NCI-H1092 (cell line): ENCODE measurements around the gene MEGF8.

ENCODE experiments used
- DNase-seq: peaks from one replicate; lab custom pipeline; 2025; lab: John Stamatoyannopoulos, UW

Gene MEGF8

GRCh38 chr19:42356686-42357085, 31.3 kb downstream of the MEGF8 start:
- DNase-seq, result no peak

- DNase-seq, result no peak
Measured at GRCh38 chr19:42357290-42357689, 31.9 kb downstream of the MEGF8 start.

GRCh38 chr19:42360787-42361544, 35.5 kb downstream of the MEGF8 start:
- DNase-seq, result no peak

GRCh38 chr19:42361545-42361910, 36.1 kb downstream of the MEGF8 start:
- DNase-seq, result no peak

GRCh38 chr19:42362342-42362741, 36.9 kb downstream of the MEGF8 start:
- no peak for DNase-seq

GRCh38 chr19:42362891-42363440, 37.5 kb downstream of the MEGF8 start:
- DNase-seq, result no peak

- DNase-seq, result no peak
Measured at GRCh38 chr19:42363614-42364346, 38.3 kb downstream of the MEGF8 start.

- DNase-seq, result no peak
Measured at GRCh38 chr19:42366673-42367072, 41.2 kb downstream of the MEGF8 start.

GRCh38 chr19:42367929-42368328, 42.5 kb downstream of the MEGF8 start:
- no peak for DNase-seq

- DNase-seq, result no peak
Measured at GRCh38 chr19:42368360-42368759, 42.9 kb downstream of the MEGF8 start.

GRCh38 chr19:42368765-42369164, 43.3 kb downstream of the MEGF8 start:
- no peak for DNase-seq

GRCh38 chr19:42369433-42370067, 44.1 kb downstream of the MEGF8 start:
- no peak for DNase-seq

GRCh38 chr19:42370068-42370520, 44.7 kb downstream of the MEGF8 start:
- no peak for DNase-seq

GRCh38 chr19:42370626-42371175, 45.3 kb downstream of the MEGF8 start:
- DNase-seq, result no peak

GRCh38 chr19:42374826-42375376, 49.5 kb downstream of the MEGF8 start:
- DNase-seq, result no peak

GRCh38 chr19:42375415-42376176, 50.2 kb downstream of the MEGF8 start:
- no peak for DNase-seq

GRCh38 chr19:42376177-42376555, 50.7 kb downstream of the MEGF8 start:
- DNase-seq, result no peak

GRCh38 chr19:42378225-42379215, 53.1 kb downstream of the MEGF8 start:
- no peak for DNase-seq

GRCh38 chr19:42380155-42380554, 54.7 kb downstream of the MEGF8 start:
- no peak for DNase-seq
